Fibroblast of upper back skin (primary cell): ENCODE data around the gene JAK2.
"Not testable (repeated sequence)": the region's sequence is repeated elsewhere in the genome, so short reads cannot be mapped to it uniquely, and the experiment has no call there.

Source experiments
- DNase-seq: peaks from one replicate; pipeline ENCODE4 v3.0.0-alpha.2; 2013

The JAK2 gene

DNA sequence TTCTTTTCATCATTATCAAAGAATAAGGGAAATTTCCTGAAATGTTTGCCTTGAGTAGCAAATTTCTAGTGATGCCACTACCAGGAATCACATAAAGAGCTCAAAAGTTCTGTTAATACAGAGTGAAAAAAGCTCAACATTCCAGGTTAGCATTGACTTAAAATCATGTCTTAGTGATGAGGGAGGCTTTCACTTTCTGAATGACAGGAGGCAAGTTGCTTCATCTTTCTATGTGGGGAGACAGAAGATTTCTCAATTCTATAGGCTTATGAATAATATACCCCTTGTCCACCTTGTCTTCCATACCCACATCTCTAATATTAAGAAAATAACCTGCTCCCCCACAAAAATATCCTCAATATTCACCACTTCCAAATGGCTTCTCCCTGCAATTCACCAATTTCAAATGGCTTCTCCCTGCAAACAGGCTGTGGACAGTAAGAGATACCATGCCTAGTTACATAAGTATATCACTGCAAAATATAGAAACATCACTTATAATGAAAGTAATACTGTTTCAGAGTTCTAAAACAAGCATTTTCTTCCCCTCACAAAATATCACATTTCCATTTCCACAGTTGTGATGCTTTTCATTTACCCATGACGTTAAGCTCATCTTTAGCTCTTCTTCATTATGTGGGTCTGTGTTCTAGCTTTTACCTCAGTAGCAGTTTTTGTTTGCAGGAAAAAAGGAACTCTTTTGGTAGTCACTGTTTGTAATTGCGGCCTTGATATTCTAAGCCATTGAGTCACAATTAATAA is 2.2 kb upstream of the JAK2 start:
- DNase-seq = no peak

DNA sequence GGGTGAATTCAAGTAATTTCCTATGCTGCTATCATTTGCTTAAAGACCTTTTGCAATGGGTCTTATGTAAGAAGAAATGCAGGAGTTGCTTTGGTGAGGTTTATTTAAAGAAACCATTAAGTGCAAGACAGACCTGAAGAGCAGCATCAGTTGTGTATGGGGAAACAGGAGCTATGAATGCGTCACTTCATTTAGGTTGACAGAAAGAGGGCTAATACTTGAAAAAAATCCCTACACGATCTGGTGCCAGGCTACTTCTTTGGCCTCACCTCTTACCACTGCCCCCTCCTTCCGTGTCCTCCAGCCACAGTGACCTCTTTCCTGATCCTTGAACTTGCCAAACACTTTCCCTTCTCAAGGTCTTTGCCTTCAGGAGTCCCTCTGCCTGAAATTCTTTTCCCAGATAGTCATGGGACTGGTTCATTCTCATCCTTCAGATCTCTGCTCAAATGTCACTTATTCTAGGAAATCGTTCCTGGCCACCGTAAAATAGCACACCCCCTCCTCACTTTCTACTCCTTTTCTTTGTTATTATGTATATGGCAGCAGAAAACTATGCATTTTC is 1.4 kb upstream of the JAK2 start:
- DNase-seq = no peak

DNA sequence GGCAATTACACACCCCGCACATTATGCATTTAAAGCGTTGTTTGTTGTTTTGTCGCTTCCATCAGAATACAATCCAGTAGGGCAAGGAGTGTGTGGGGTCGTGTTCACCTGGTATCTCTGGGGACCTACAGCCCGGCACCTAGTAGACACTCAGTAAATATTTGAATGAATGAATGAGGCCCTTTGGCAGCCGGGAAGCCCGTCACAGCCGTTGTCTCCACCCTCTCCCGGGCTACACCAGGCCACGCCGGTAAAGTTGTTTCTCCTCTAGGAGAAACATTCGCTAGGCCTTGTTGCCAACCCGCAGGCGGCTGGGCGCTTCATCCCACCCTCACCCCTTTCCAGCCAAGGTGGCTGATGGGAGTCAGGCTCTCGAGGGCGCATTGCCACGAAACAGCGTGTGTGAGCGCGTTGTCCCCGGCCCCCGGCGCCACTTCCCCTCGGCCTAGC is 876 bp upstream of the JAK2 start:
- DNase-seq = no peak

- peak; percentile 37 for DNase-seq
Measured at GRCh38 chr9:4985386-4986266, 554 bp downstream of the JAK2 start.

DNA sequence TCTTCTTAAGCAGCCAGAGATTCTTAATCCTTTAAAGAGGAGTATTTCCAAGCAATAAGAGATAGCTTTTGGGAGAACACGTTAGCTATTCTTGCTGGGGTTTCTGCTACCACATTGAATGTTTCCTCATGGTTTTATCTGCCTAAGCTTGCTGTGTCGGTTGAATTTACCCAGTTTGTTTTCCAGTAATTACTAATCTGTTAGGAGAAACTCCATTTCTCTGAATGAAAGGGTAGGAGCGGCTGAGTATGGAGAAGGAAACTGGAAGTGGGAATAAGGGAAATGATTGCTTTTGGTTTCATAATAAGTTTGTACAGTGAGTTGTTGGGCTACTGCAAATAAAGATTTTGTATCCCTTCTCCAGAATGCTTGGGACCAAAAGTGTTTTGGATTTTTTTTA is 1.2 kb downstream of the JAK2 start:
- DNase-seq = no peak

DNA sequence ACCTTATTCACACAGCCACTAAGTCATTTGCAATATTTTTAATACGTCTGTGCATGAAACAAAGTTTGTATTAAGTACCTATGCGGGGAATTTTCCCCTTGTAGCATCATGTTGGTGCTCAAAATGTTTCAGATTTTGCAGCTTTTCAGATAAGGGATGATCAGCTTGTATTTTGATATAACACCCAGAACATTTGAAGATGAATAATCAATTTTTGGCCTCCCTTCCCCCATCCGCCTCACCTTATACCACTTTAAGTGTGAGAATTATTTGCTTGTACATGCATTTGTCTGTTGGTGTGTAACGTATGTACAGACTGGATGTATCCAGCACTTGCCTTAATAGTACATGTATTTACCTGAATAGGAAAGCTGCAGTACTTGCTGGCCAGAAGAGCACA is 1.7 kb downstream of the JAK2 start:
- DNase-seq = no peak

- peak; percentile 72 for DNase-seq
Measured at GRCh38 chr9:4987961-4988421, 2.9 kb downstream of the JAK2 start.

GRCh38 chr9:4992872-4993271 is 7.8 kb downstream of the JAK2 start:
- DNase-seq = no peak

DNA sequence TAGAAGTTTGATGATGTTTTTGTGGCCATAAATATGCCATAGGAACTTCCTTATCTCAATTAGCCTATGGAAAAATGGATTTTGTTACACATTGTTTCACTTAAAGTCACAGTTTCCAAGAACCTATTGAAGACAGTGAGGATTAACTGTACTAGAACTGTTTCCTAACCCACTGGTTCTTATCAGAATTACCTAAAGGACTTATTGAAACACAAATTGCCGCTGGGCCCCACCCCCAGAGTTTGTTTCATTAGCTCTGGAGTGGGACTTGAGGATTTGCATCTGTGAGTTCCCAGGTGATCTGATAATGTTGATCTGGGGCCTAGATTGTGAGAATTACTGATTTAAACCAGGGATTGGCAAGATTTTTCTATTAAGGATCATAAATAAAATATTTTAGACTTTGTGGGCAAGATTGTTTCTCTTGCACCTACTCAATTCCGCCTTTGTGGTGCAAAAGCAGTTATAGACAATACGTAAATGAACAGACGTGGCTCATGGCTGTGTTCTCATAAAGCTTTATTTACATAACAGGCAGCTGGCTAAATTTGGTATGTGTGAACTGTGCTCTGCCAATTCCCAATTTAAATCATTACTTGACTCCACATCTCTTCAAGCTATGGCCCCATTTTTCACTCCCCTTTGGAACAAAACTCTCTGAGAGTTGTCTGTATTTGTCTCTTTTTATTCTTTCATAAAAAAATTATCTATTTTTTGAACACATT is 9.3 kb downstream of the JAK2 start:
- no peak for DNase-seq

DNA sequence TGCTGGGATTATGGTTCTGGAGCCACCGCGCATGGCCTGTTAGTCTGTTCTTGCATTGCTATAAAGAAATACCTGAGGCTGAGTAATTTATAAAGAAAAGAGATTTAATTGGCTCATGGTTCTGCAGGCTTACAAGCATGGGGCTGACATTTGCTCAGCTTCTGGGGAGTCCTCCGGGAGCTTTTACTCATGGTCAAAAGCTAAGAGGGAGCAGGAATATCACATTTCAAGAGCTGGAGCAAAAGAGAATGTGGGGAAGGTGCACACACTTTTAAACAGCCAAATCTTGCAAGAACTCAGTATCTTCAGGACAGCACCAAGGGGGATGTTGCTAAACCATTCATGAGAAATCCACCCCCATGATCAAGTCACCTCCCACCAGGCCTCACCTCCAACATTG is 12.1 kb downstream of the JAK2 start:
- DNase-seq = peak; percentile 36

DNA sequence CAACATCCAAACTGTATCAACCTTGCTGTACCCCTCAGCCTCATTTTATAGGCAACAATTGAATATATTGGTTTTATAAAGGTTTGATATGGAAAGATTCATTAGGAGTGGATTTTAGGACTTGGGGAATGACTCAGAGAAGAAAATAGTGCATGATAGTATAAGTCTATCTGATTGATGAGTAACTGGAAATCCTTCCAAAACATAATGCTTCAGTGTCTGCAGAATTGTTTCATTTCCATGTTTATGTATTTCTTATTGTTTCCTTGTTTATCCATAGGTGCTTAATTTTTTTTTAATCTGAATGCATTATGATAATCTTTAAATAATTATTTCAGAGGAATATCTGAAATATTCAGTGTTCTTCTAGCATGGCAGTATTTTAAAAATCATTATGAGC is 12.6 kb downstream of the JAK2 start:
- DNase-seq = no peak

DNA sequence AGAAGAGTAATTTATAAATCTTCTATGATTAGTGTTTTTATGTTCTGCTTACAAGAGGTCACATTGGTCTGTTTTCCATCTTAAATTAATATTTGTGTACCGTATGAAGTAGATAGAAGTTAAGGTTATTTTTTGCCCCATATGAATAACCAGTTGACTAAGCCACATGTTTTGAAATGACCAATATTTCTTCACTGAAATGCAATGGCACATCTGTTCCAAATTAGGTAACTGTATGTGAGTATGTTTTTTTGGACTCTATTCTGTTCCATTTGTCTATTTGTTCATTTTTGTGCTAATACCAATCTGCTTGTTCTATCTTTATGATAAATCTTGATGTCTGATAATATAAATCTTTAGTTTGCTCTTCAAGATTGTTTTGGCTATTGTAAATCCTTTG is 17.7 kb downstream of the JAK2 start:
- peak; percentile 57 for DNase-seq

- no peak for DNase-seq
Measured at GRCh38 chr9:5004481-5004880, 19.4 kb downstream of the JAK2 start.

DNA sequence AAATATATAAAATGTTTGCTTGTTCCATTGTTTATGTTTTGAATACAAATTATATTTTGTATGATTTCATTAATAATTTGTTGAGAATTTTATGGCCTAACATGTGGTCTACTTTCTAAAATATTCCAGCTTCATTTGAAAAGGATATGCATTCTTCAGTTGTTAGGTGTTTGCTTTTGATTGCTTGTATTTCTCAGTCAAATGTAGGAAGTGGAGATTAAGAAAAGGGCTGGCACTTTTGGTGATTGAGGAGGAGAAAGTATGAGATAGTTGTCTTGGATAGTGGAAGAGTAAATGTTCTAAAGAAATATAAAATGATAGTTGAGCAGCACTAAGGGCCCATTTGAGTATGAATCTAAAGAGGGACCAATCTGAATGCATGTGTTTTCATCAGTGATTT is 23.1 kb downstream of the JAK2 start:
- DNase-seq = peak; percentile 14

- DNase-seq = no peak
Measured at GRCh38 chr9:5013374-5013773, 28.3 kb downstream of the JAK2 start.

- no peak for DNase-seq
Measured at GRCh38 chr9:5015934-5016333, 30.9 kb downstream of the JAK2 start.

DNA sequence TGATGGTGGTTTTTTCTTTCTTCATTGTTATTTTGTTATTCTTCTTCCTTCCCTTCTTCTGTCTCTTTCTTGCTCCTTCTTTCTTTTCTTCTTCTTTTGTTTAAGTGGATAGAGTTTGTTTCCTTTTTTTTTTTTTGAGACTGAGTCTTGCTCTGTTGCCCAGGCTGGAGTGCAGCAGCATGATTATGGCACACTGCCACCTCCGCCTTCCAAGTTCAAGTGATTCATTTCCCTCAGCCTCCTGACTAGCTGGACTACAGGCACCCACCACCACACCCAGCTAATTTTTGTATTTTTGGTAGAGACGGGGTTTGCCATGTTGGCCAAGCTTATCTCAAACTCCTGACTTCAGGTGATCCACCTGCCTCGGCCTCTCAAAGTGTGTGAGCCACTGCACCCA is 40.3 kb downstream of the JAK2 start:
- DNase-seq = peak; percentile 7

- not testable (repeated sequence) for DNase-seq
Measured at GRCh38 chr9:5031941-5032340, 46.9 kb downstream of the JAK2 start.

GRCh38 chr9:5040730-5041389 is 55.8 kb downstream of the JAK2 start:
- no peak for DNase-seq

- DNase-seq = no peak
Measured at GRCh38 chr9:5041390-5042115, 56.5 kb downstream of the JAK2 start.

- DNase-seq = no peak
Measured at GRCh38 chr9:5042661-5043178, 57.6 kb downstream of the JAK2 start.

DNA sequence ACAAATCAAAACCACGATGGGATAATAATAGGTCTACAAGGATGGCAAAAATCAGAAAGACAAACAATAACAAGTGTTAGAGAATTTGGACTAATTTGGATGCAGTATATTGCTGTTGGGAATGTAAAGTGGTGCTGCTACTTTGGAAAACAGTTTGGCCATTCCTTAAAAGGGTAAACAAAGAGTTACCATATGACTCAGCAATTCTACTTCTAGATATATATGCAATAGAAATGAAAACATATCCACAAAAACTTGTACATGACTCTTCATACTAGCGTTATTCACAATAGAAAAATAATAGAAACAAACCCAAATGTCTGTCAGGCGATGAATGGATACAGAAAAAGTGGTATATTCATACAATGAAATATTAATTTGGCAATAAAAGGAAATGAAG is 58.3 kb downstream of the JAK2 start:
- DNase-seq = no peak
